ENCODE measurements around the gene KLHL42.
"Not testable (repeated sequence)": the region's sequence is repeated elsewhere in the genome, so short reads cannot be mapped to it uniquely, and the experiment has no call there.

Gene KLHL42

GRCh38 chr12:27779920-27780611 is at the start of gene KLHL42, which contains the start of gene MANSC4:
TSS of gene KLHL42 (plus strand) at chr12:27780233. CDS start at chr12:27780331, 98 bp downstream.
TSS of gene MANSC4 (minus strand) at chr12:27780236. CDS start at chr12:27771276, 8,960 bp downstream.
- DNase-seq: peak; percentile 76

GRCh38 chr12:27732281-27732680 is 47.8 kb upstream of the KLHL42 start:
- no peak for DNase-seq

- DNase-seq: peak; percentile 52
Observed at GRCh38 chr12:27733052-27733656, 46.9 kb upstream of the KLHL42 start.

- DNase-seq: no peak
Observed at GRCh38 chr12:27733791-27734190, 46.2 kb upstream of the KLHL42 start.

- not testable (repeated sequence) for DNase-seq
Observed at GRCh38 chr12:27734321-27734720, 45.7 kb upstream of the KLHL42 start.

GRCh38 chr12:27743601-27744000 is 36.4 kb upstream of the KLHL42 start:
- no peak for DNase-seq

- not testable (repeated sequence) for DNase-seq
Observed at GRCh38 chr12:27745734-27746133, 34.3 kb upstream of the KLHL42 start.

- no peak for DNase-seq
Observed at GRCh38 chr12:27747111-27747820, 32.8 kb upstream of the KLHL42 start.

- no peak for DNase-seq
Observed at GRCh38 chr12:27751386-27752047, 28.5 kb upstream of the KLHL42 start.

GRCh38 chr12:27754795-27755194 is 25.2 kb upstream of the KLHL42 start:
- DNase-seq: no peak

- no peak for DNase-seq
Observed at GRCh38 chr12:27756670-27757195, 23.3 kb upstream of the KLHL42 start.

GRCh38 chr12:27762757-27763156 is 17.3 kb upstream of the KLHL42 start:
- DNase-seq: no peak

- DNase-seq: no peak
Observed at GRCh38 chr12:27766587-27766986, 13.4 kb upstream of the KLHL42 start.

GRCh38 chr12:27769142-27769673 is 10.8 kb upstream of the KLHL42 start:
- DNase-seq: no peak

- no peak for DNase-seq
Observed at GRCh38 chr12:27771481-27772327, 8.3 kb upstream of the KLHL42 start.

GRCh38 chr12:27772328-27773049 is 7.5 kb upstream of the KLHL42 start:
- no peak for DNase-seq

- no peak for DNase-seq
Observed at GRCh38 chr12:27777141-27777540, 2.9 kb upstream of the KLHL42 start.

GRCh38 chr12:27778206-27778605 is 1.8 kb upstream of the KLHL42 start:
- DNase-seq: no peak

GRCh38 chr12:27779416-27779919 is 565 bp upstream of the KLHL42 start:
- peak; percentile 16 for DNase-seq

- DNase-seq: peak; percentile 49
Observed at GRCh38 chr12:27780612-27781408, 777 bp downstream of the KLHL42 start.

Measured in CD4-positive, alpha-beta T cell treated with Interleukin-17A for 4 hours (primary cell).